Smooth muscle cell (in vitro differentiated cells): ENCODE data around the gene DSE. TPM values are rescaled to one million over a fixed set of nuclear protein-coding genes. Genes with fewer than 3 reads are reported as not detected.

Experiments used
- DNase-seq: peaks from one replicate; lab custom pipeline; 2025; ENCODE audit not compliant: unreplicated experiment; lab: John Stamatoyannopoulos, UW
- H2AFZ ChIP-seq: fragments of 200-600 bp; sonication (generic); 2 replicates; pipeline ENCODE4 v1.6.0; 2016; ENCODE audit warnings: antibody characterized with exemption, low read depth, mild to moderate bottlenecking
- H3F3A ChIP-seq: fragments of 200-600 bp; sonication (generic); 2 replicates; pipeline ENCODE4 v1.6.0; 2017; ENCODE audit warnings: antibody characterized with exemption, low read depth
- H3K27ac ChIP-seq: fragments of 200-600 bp; sonication (generic); 2 replicates; pipeline ENCODE4 v1.5.1; 2016; ENCODE audit warnings: low read depth, mild to moderate bottlenecking
- H3K27me3 ChIP-seq: fragments of 200-600 bp; sonication (generic); 2 replicates; pipeline ENCODE4 v1.6.1; 2016; ENCODE audit warnings: low read depth, mild to moderate bottlenecking
- H3K36me3 ChIP-seq: fragments of 200-600 bp; sonication (generic); 2 replicates; pipeline ENCODE4 v1.5.1; 2016; ENCODE audit warnings: low read depth
- H3K4me1 ChIP-seq: fragments of 200-600 bp; sonication (generic); 2 replicates; pipeline ENCODE4 v1.5.1; 2016; ENCODE audit warnings: low read depth
- H3K4me2 ChIP-seq: fragments of 200-600 bp; sonication (generic); 2 replicates; pipeline ENCODE4 v1.6.0; 2016; ENCODE audit warnings: mild to moderate bottlenecking
- H3K4me3 ChIP-seq: fragments of 200-600 bp; sonication (generic); 2 replicates; pipeline ENCODE4 v1.5.1; 2016; ENCODE audit warnings: mild to moderate bottlenecking
- H3K79me2 ChIP-seq: fragments of 200-600 bp; sonication (generic); 2 replicates; pipeline ENCODE4 v1.6.0; 2016; ENCODE audit warnings: low read depth, mild to moderate bottlenecking
- H3K9ac ChIP-seq: fragments of 200-600 bp; sonication (generic); 2 replicates; pipeline ENCODE4 v1.6.0; 2016; ENCODE audit warnings: low read depth
- H3K9me3 ChIP-seq: fragments of 200-600 bp; sonication (generic); replicated peaks from 2 replicates; pipeline ENCODE4 v1.5.1; 2016; ENCODE audit warnings: low read depth
- H4K20me1 ChIP-seq: fragments of 200-600 bp; sonication (generic); 2 replicates; pipeline ENCODE4 v1.6.0; 2016; ENCODE audit warnings: low read depth
- CTCF ChIP-seq: fragments of 200-600 bp; sonication (generic); IDR thresholded peaks from 2 replicates; pipeline ENCODE4 v1.5.1; 2017; ENCODE audit warnings: borderline replicate concordance, mild to moderate bottlenecking, antibody characterized with exemption; ENCODE audit not compliant: insufficient read depth, poor library complexity, severe bottlenecking
- WGBS: methylation state at CpG from one replicate; pipeline ENCODE4 v1.1.7; 2016; ENCODE audit warnings: low lambda C conversion rate; 5-methylcytosine and 5-hydroxymethylcytosine counted together
- polyA plus RNA-seq: library from polyadenylated mRNA; unstranded; fragments of >200 nt; fragmentation: Nextera tagmentation; extraction: Ambion mirVana; gene quantifications from 2 replicates; pipeline ENCODE4 v1.2.1, GENCODE V29; 2016
- total RNA-seq: library from RNA; depleted of rRNA; stranded (reverse); fragments of >200 nt; gene quantifications from 2 replicates; pipeline ENCODE4 v1.2.3, GENCODE V29; 2014

The DSE gene
- total and polyA plus RNA-seq, 2 experiments from 2014 or later: 38.6 to 76.2 TPM

GRCh38 chr6:116382587-116382986, 11.8 kb downstream of the DSE start:
- TF ChIP-seq CTCF: no peak
- peak overlapping the region; percentile 37 for H3K27ac ChIP-seq
- H3K4me1 ChIP-seq: peaks cover 21% of the 10 kb centered on the region
- H3K4me2 ChIP-seq: peak overlapping the region; percentile 34
- peaks cover 19% of the 10 kb centered on the region for H3F3A ChIP-seq
- no peak for DNase-seq
- no peak overlapping the region for H3K4me3 ChIP-seq
- no peaks in the 10 kb centered on the region for H3K9me3 ChIP-seq
- H3K79me2 ChIP-seq: peaks cover 81% of the 10 kb centered on the region
- no peak overlapping the region for H2AFZ ChIP-seq
- H4K20me1 ChIP-seq: peaks cover 70% of the 10 kb centered on the region
- no peak overlapping the region for H3K9ac ChIP-seq
- no peaks in the 10 kb centered on the region for H3K36me3 ChIP-seq
- WGBS: 91% methylated on average over 1 of the region's 1 CpG
- H3K27me3 ChIP-seq: no peaks in the 10 kb centered on the region

GRCh38 chr6:116384727-116385458, 14.1 kb downstream of the DSE start:
- Histone ChIP-seq H4K20me1 (peaks cover 55% of the 10 kb centered on the region), H3F3A (peaks cover 25% of the 10 kb centered on the region), H2AFZ (no peak overlapping the region), H3K4me1 (peaks cover 17% of the 10 kb centered on the region), H3K4me2 (peak overlapping the region; percentile 73), H3K27me3 (no peaks in the 10 kb centered on the region), H3K27ac (peak overlapping the region; percentile 93), H3K9ac (no peak overlapping the region), H3K79me2 (peaks cover 81% of the 10 kb centered on the region), H3K4me3 (no peak overlapping the region), H3K9me3 (no peaks in the 10 kb centered on the region), H3K36me3 (no peaks in the 10 kb centered on the region)
- TF ChIP-seq CTCF: no peak
- 88% methylated on average over 3 of the region's 3 CpGs for whole genome bisulfite sequencing
- no peak for DNase-seq

- Histone ChIP-seq H3K4me2 (peak overlapping the region; percentile 73), H4K20me1 (peaks cover 49% of the 10 kb centered on the region), H3K4me1 (peaks cover 17% of the 10 kb centered on the region), H3K4me3 (no peak overlapping the region), H3K27me3 (no peaks in the 10 kb centered on the region), H2AFZ (no peak overlapping the region), H3K9me3 (no peaks in the 10 kb centered on the region), H3K79me2 (peaks cover 81% of the 10 kb centered on the region), H3K27ac (peak overlapping the region; percentile 93), H3K9ac (peak overlapping the region; percentile 69), H3F3A (peaks cover 25% of the 10 kb centered on the region), H3K36me3 (no peaks in the 10 kb centered on the region)
- no peak for DNase-seq
- TF ChIP-seq CTCF: no peak
- WGBS: 0% methylated on average over 1 of the region's 1 CpG
Measured at GRCh38 chr6:116385459-116385802, 14.7 kb downstream of the DSE start.

GRCh38 chr6:116385921-116386320, 15.2 kb downstream of the DSE start:
- no peak for DNase-seq
- H3K4me1 ChIP-seq: peaks cover 17% of the 10 kb centered on the region
- peaks cover 81% of the 10 kb centered on the region for H3K79me2 ChIP-seq

More at GRCh38 chr6:116385921-116386320, 15.2 kb downstream of the DSE start:
- Histone ChIP-seq H3K36me3 (no peaks in the 10 kb centered on the region), H3F3A (peaks cover 25% of the 10 kb centered on the region), H3K9ac (peak overlapping the region; percentile 69), H3K27me3 (no peaks in the 10 kb centered on the region), H3K9me3 (no peaks in the 10 kb centered on the region), H4K20me1 (peaks cover 48% of the 10 kb centered on the region), H2AFZ (no peak overlapping the region), H3K4me3 (no peak overlapping the region), H3K27ac (peak overlapping the region; percentile 93), H3K4me2 (peak overlapping the region; percentile 73)
- no peak for TF ChIP-seq CTCF
